C4-2B (cell line): Measurements from ENCODE around the gene SCN2A.

ENCODE experiments used
- ZFX ChIP-seq: fragments of 450-650 bp; IDR thresholded peaks from 2 replicates; pipeline ENCODE4 v1.6.1; 2017
- TF ChIP-seq, protein P1 (sequence below): fragments of 450-650 bp; conservative IDR thresholded peaks from 2 replicates; pipeline ENCODE4 v1.5.1; 2017; ENCODE audit warnings: mild to moderate bottlenecking

DNA sequence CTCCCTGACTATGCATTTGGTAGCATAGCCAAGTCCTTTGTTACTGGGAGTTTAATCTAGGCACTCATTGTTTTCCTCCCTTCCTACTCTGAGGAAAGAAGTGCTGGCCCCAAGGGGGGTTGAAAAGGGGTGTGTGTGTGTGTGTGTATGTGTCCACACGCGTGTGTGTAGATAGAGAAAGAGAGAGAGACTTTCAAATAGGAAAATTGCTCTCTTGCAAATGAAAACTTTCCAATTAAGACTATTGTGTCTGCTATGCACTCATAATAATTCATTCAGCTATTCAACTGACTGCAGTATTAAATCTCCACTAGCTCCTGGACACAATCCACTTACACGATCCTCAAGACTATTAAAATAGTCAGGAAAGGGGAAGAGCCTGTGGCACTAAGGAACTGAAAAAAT, 137.4 kb downstream of the SCN2A start:
- TF ChIP-seq, protein P1, sequence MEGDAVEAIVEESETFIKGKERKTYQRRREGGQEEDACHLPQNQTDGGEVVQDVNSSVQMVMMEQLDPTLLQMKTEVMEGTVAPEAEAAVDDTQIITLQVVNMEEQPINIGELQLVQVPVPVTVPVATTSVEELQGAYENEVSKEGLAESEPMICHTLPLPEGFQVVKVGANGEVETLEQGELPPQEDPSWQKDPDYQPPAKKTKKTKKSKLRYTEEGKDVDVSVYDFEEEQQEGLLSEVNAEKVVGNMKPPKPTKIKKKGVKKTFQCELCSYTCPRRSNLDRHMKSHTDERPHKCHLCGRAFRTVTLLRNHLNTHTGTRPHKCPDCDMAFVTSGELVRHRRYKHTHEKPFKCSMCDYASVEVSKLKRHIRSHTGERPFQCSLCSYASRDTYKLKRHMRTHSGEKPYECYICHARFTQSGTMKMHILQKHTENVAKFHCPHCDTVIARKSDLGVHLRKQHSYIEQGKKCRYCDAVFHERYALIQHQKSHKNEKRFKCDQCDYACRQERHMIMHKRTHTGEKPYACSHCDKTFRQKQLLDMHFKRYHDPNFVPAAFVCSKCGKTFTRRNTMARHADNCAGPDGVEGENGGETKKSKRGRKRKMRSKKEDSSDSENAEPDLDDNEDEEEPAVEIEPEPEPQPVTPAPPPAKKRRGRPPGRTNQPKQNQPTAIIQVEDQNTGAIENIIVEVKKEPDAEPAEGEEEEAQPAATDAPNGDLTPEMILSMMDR = no peak
- no peak for TF ChIP-seq ZFX
